Activated effector memory CD4-positive, alpha-beta T cell treated with Interleukin-2 at 50 U/mL for 16 hours (primary cell): Measurements from ENCODE around the gene INPP5B.
"Not testable (repeated sequence)": the region's sequence is repeated elsewhere in the genome, so short reads cannot be mapped to it uniquely, and the experiment has no call there.

Experiments used
- DNase-seq: peaks from one replicate; pipeline ENCODE4 v3.0.0-alpha.2; 2020

The INPP5B gene

DNA sequence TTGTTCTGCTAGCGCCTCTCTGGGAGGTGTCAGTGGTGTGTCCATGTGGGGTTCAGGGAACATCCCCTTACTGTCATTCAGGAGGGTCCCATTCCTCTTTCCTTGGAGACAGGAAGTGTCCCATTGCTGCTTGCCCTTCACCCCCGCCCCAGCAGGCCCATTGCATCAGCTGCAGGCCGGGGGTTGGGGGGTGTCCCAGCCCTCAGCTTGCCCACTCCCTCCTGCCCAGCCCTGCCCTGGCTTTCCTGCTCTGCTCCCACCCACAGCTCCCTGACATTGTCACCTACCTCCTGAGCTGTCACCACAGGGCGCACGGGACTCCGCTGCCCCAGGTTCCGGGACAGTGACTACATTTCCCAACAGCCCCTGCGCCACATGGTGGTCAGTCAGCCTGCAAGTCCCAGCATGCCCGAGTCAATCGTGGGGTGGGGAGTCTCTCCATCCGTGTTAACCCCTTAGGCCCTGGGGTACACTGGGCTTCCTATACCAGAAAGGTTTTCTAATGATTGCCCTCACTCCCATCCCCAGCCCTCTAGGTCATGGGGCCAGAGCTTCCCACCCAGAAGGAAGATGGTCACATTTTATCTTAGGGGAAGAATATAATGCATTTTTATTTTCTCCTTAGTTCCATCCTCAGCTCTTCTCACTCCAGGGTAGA lies at the start of gene INPP5B:
TSS of gene INPP5B (minus strand) at position 351 of the 658 bp plus-strand sequence. CDS start 745 bp downstream, outside the sequence.
- peak; percentile 43 for DNase-seq

DNA sequence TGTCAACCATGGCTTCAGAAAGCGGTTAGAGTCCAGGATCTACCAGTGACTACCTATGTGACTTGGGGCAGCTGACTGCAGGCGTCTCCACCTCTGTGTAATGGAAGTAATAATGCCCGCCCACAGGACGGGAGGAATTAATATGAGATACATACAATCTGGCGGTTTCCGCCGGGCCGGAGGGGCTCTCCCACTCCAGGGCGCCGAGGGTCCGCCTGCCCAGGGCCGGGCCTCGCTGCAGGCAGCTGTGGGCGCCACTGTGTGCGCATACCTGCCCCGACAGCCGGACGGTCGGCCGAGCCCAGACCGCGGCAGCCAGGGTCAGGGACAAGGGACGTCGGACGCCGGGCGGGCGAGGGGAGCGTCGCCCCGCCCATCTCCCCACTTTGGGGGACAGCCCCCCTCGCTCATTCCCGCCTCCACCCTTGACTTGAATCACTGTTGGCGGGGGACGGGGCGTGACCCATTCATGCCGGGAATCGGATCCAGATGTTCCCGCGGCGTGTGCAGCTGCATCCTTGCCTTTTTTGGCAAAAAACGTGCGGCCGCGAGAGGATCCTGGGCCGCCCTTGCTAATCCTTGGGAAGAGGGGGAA lies 49.0 kb upstream of the INPP5B start:
- DNase-seq: peak; percentile 18

DNA sequence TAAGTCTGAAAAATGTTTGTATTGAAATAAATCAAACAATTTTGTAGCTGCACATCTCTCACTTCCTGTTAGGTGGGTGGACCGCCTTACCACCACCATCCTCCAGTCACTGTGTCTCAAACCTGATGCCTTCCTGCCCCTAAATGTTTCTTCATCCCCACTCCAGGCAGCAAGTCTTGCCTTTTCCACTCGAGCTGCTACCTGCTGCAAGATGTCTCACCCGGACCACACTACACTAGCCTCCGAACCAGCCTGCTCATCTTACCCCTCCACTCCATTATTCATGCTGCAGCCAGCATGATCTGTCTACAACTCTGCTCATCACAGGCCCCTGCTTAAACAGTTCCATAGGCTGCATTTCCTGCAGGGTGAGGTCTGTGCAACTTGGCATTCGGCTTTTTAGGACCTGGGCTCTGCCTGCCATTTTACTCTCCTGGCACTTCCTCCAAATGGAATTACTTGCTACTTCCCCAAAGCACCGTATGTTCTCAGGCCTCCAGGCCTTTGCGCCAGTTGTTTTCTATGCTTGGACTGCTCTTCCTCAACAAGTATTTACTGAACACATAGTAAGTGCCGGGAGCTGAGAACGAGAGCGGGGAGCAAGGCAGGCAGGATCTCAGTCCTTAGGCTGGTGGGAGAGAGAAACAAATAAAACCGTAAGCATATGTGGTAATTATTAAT lies 48.2 kb upstream of the INPP5B start:
- DNase-seq: no peak

DNA sequence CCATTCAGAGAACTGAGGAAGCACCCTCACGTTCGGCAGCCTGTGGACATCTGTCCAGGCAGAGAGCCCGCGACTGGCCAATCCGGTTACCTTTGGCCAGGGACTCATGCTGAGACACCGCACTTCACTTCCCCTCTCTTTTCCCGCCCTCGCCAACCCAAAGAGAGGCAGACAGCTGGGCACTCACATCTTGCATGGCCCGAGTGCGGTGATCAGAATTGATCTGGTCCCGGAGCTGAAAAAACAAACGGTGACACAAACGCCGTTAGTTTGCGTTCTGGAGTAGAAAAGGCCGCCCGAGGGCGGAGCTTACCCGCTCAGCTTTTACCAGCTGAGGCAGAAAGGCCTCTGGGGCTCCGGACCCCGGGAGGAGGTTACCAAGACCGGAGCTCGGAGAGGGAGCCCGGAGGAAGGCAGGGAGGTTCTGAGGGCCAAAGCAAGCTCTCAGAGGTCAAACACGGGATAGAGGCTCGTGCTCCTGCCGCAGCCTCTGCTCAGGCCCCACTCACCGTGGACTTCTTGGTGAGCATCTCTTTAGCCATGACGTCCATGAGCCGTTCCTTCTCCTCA lies 42.6 kb upstream of the INPP5B start:
- peak; percentile 21 for DNase-seq

DNA sequence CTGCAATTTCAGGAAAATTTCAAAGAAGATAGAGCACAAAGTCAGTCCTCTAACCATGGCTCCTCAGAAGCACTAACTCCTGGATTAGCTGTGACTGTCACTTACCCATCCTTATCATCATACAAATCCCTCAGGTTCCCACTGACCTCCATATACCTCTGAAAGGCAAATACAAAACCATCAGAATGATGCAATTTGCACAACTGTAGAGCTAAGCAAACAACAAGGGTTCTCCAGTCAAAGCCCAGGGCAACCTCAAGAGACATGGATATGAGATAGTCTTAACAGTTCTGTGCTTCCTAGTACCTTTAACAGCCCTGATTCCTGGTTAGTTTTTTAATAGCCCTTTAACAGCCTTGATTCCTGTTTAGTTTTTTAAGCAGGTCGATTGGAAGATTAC lies 40.8 kb upstream of the INPP5B start:
- DNase-seq: no peak

DNA sequence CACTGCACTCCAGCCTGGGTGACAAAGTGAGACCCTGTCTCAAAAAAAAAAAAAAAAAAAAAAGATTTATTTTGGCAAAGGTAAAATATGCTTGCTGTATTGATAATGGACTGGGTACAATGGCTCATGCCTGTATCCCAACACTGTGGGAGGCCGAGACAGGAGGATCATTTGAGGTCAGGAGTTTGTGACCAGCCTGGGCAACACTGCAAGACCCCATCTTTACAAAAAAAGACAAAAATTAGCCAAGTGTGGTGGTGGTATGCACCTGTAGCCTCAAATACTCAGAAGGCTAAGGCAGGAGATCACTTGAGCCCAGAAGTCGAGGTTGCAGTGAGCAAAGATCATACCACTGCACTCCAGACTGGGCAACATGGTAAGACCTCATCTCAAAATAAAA lies 36.7 kb upstream of the INPP5B start:
- DNase-seq: no peak

DNA sequence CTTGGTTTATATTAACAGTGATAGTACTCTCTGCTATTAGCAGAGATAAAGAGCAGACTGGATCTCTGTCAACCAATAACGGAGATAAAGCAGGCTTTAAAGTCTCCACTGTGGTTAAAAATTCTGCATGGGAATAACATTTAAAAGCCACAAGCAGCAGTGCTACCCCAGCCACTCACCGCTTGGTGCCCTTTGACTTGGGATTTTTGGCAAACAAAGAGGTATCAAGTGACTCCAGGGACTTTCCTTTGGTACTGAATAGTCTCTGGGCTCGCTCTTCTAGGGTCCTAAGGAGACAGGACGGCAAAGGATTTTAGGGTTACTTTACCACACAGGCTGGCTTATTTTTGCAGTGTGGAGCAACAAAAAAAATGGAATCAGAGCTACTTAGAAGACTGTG lies 31.7 kb upstream of the INPP5B start:
- DNase-seq: no peak

DNA sequence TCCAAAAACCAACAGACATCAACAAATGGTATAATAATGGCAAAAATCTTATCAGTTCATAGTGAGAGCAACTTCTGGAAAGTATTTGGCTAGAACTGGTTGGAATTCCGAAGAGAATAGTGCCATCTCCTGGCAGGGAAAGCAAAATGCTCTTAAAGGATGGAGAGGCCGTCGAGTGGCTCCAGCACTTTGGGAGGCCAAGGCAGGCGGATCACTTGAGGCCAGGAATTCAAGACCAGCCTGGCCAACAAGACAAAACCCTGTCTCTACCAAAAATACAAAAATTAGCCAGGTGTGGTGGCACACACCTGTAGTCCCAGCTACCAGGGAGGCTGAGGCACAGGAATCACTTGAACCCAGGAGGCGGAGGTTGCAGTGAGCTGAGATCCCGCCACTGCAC lies 28.2 kb upstream of the INPP5B start:
- DNase-seq: not testable (repeated sequence)

DNA sequence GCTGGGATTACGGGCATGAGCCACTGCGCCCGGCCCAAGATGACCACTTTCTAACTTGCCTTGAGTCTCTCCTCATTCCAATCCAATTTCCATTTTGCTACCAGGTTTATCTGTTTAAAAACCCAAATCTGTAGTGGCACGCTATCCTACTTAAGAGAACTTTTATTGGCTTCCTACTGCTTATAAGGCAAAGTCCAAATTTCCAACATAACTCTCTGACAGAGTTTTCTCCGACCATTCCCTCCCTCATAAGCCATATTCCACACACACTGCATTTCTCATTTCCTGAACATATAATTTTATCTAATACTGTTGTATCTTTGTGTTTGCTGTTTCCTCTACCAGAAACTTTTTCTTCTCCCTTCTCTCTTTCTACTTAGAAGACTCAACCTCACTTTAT lies 27.7 kb upstream of the INPP5B start:
- no peak for DNase-seq

DNA sequence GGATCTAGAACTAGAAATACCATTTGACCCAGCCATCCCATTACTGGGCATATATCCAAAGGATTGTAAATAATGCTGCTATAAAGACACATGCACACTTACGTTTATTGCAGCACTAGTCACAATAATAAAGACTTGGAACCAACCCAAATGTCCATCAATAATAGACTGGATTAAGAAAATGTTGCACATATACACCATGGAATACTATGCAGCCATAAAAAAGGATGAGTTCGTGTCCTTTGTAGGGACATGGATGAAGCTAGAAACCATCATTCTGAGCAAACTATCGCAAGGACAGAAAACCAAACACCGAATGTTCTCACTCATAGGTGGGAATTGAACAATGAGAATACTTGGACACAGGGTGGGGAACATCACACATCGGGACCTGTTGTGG lies 26.8 kb upstream of the INPP5B start:
- not testable (repeated sequence) for DNase-seq

DNA sequence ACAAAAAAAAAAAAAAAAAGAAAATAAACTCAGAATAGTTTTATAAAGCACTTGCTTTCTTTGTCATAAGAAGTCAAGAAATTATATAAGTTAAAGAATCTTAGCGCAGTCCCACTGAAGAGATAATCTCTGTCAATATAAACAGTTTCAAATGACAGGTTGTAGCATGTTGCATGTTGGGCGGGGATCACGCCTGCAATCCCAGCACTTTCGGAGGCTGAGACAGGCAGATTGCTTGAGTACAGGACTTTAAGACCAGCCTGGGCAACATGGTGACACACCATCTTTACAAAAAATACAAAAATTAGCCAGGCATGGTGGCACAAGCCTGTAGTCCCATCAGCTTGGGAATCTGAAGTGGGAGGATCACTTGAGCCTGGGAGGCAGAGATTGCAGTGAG lies 18.4 kb upstream of the INPP5B start:
- no peak for DNase-seq

DNA sequence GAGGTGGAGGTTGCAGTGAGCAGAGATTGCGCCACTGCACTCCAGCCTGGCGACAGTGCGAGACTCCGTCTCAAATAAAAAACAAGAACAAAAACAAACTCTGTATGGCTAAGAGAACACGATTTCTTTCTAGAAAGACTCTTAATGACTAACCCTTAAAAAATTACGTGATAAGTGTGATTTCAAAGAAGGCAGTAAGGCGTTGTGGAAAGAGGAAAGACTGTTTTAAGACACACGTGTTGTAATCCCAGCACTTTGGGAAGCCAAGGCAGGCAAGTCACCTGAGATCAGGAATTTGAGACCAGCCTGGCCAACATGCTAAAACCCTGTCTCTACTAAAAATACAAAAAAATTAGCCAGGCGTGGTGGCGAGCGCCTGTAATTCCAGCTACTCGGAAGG lies 17.3 kb upstream of the INPP5B start:
- not testable (repeated sequence) for DNase-seq

DNA sequence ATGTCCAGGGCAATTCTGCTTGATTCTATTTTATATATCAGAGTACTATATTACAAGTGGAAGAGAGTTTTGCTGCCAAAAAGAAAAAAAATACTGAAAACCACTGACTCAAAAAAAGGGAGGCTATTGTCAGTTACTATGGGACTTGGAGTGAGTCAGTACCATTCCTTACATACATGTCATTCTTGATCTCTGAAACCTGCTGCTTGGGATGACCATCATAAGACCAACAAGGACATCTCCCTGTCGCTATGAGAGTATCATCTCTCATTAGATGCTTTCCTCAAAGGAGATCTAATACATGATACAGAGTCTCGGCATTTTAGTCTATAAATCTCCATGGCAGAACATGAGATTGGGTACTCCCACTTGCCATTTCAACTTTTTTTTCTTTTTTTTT lies 11.8 kb upstream of the INPP5B start:
- no peak for DNase-seq

DNA sequence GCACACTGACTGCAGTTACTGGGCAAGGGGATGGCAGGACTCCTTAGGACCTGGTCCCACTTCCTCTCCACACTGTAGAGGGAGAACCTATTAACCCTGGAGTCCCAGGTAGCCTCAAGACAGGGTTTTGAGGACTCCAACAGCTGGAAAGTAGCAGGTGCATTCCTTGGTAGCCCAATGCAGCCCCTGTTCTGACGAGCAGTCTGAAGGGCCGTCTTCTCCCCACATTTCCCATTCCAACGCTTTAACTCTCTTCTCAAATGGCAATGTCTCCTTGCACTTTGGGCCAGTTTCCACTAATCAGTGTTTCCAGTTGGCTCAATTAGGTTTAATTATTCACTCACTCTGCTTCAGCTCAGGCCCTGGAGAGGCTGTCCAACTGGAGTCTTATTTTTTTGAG lies 8.8 kb upstream of the INPP5B start:
- DNase-seq: no peak

DNA sequence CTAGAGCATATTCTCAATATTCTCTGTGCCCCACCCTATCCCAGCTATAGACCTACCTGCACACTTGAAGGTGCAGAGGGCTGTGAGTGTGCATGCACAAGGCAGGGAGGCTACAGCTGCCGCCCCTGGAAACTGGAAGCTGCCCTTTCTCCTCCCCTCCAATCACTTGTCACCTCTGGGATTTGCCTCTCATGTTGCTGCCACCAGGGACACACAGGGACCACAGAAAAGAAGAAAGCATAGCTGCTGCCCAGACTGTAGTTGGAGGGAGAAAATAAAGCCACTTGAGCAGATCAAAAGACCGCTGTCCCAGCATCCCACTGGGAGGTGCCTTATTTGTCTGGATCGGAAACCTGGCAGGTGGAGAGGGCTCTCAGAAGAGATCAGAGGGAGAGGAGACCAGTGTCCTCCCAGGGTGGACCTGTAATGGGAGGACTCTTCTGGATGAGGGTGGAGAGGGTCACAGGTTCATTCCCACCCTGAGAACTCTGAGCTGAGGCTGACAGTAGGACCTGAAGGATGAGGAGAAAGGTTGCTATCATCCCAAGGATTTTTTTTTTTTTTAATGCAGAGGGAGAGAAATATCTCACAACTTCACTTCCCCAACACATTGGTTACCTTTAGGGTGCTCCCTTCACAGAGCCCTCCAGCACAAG lies 7.6 kb upstream of the INPP5B start:
- no peak for DNase-seq

DNA sequence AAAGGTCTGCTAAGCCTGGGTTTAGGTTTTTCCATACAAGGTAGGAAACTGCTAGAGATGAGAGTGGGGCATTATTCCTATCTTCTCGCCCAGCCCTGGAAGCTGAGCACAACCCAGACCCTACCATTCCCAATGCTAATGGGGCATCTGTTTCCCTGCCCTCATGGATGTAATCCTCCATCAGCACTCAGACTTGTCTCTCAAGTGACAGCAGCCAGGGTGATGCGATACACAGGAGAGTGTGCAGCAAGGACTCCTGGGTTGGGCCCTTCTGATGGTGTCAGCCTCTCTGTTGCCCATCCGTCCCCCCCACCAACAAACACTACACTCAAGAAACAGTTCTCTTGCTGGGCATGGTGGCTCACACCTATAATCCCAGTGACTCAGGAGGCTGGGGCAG lies 5.9 kb upstream of the INPP5B start:
- DNase-seq: no peak

DNA sequence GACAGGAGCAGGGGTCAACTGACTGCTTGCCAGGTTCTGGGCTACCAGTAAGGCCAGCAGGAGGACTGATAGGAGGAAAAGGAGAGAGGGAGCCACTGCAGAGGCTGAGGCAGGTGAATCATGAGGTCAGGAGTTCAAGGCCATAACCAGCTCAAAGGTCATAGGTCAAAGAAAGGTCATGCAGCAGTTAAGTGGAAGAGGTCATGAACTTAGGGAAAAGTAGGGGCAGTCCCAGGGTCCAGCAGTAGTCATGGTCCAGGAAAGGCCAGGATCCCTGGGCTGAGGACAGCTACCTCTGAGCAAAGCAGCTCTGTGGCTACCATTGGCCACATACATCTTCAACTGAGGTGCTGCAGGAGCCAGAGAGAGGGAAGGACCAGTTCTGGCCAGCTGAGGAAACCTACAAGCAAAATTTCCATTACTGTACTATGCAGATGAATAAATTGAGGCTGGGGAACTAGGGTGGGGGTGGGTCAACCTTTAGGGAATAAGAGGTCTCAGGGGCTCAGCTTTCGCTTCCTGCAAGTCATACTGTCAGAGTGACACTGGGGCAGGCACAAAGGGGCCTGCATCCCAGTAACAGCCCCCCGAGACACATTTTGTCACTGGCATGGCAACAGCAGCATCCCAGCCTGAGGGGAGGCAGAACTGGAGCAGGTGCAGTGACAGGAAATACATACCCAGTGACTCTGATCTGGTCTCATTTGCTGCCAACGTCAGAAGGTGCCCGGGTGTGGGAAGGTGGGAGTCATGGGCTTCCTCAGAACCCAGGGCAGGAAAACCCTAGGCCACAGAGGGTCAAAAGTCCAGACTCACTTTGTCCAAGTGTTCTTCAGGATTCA lies 5.2 kb upstream of the INPP5B start:
- no peak for DNase-seq

DNA sequence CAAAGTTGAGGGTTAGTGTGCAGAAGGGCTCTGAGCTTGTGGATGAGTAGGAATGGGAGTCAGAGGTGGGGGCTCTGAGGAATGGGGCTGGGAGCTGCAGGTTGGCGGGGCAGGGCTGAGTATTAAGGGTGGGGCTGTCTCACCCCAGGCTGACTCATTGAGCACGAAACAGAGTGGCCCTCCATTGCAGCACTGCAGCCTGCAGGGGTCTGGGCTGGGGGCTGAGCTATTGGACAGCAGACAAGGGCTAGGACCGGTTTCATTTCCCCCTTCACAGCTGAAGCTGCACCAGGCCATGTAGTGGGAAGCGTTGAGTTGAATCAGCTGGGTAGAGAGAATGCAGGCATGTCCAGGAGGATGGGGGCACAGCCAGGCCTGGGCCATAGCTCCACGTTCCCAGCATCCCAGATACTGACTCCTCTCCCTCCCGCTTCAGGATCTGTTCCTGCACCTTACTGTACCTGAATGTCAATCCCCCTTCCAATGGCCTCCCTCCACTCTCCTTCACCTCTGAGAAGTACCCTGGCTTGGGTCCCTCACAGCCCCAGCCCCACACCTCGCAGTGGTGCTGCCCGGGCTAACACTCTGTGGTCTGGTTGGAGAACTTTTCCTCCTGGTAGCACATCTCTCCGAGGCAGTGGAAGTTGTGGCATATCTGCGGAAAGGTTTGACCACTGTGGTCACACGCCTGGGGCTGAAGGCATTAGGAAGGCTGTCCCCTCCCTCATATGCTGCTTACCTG lies 4.4 kb upstream of the INPP5B start:
- no peak for DNase-seq

DNA sequence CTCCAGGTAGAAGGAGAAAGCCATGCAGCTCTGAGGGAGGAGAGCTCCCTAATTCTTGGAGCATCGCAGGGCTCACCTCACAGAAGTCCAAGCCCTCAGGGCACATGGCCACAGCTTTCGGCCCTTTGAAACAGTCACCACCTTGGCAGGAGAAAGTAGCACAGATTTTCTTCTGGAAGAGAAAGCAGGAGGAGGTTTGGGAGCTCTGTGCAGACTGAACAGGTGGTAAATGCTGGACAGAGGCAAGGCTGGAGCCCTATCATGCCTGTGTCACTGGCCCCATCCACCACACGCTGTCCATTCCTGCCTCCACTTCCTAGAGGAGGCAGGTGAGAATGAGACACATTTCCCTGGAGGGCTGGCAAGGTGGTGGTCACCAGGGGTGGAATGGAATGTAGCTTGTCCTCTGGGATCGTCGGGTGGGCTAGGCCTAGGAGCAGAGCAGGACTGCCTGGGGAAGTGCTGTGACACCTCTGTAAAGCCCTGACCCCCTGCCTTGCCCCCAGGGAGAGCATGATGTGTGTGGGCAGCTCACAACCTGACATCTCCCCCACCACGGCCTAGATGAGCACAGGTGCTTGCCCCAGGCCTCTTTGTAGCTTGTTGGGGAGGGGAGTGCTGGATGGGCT lies 2.8 kb upstream of the INPP5B start:
- DNase-seq: no peak

DNA sequence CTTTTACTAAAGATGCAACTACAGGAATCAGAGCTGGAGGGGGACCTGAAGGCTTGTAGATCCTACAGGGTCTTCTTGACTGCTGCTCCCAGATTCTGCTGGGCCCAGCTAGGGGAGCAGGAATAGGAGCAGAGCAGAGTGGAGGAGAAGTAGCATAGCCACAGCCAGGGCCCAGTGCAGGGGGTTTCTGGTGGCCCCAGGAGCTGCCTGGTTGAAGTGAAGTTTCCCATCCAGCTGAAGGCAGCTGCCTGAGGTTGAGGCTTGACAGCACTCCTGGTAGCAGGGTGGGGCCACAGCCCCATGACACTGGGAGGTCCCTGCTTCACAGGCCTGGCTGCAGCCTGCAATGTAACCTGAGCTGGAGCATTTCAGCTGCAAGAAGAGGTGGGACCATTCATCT lies 2.0 kb upstream of the INPP5B start:
- DNase-seq: no peak

DNA sequence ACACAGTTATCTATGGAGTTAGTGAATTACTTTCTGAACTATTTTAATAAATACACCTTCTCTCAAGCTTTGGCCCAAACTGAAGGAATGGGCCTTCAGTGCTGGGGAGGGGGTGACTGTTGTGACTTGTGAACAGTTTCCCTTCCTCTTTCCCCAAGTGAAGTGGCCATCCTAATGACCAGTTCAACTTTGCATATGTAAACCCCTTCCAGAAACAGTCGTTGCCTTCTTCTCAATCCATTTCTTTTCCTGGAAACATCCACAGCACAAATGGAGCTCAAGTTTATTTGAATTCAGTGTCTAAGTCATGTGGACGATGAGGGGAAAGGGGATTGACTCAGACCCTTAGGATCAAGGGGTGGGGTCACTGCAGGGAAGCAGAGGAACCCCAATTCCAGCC lies 1.3 kb upstream of the INPP5B start:
- DNase-seq: no peak
